Neutrophil (primary cell): ENCODE data around the gene SHQ1.

Experiments used
- H3K27ac ChIP-seq: fragments of 200-600 bp; sonication (generic); 2 replicates; pipeline ENCODE4 v1.5.1; 2016; ENCODE audit warnings: mild to moderate bottlenecking, moderate library complexity
- H3K27me3 ChIP-seq: fragments of 200-600 bp; sonication (generic); 2 replicates; pipeline ENCODE4 v1.6.0; 2016; ENCODE audit warnings: mild to moderate bottlenecking
- H3K36me3 ChIP-seq: fragments of 200-600 bp; sonication (generic); 2 replicates; pipeline ENCODE4 v1.5.1; 2017
- H3K4me1 ChIP-seq, 2 experiments: fragments of 200-600 bp in 1 of 2; sonication (generic) in 1 of 2; 1 replicate in 1 of 2; 2 replicates in 1 of 2; pipeline versions ENCODE4 v1.5.1 to v1.6.1; 2013 to 2016; ENCODE audit warnings: low read depth in 1 of 2, low read length in 1 of 2, mild to moderate bottlenecking in 1 of 2, moderate library complexity in 1 of 2; ENCODE audit not compliant: control insufficient read depth in 1 of 2, insufficient read depth in 1 of 2
- H3K4me3 ChIP-seq, 2 experiments: fragments of 200-600 bp in 1 of 2; sonication (generic) in 1 of 2; 1 replicate in 1 of 2; 2 replicates in 1 of 2; pipeline ENCODE4 v1.5.1; 2013 to 2016; ENCODE audit warnings: low read depth in 1 of 2, low read length in 1 of 2, mild to moderate bottlenecking in 1 of 2, moderate library complexity in 1 of 2
- H3K9me3 ChIP-seq: fragments of 200-600 bp; sonication (generic); 2 replicates; pipeline ENCODE4 v1.5.1; 2016
- CTCF ChIP-seq: fragments of 200-600 bp; sonication (generic); IDR thresholded peaks from 2 replicates; pipeline ENCODE4 v1.5.1; 2016; ENCODE audit warnings: antibody characterized with exemption

The SHQ1 gene

GRCh38 chr3:72847751-72848702, at the start of gene SHQ1:
Gene SHQ1 (minus strand): TSS chr3:72848445. CDS start chr3:72848340, 105 bp downstream.
- Histone ChIP-seq H3K27ac (peak within 1 kb of the TSS; percentile 61), H3K9me3 (no peaks in the 10 kb centered on the region), H3K4me3 (peak within 1 kb of the TSS; percentile 72 to 95), H3K27me3 (no peaks in the 10 kb centered on the region), H3K4me1 (peaks cover 34 to 38% of the 10 kb centered on the region in 2 experiments), H3K36me3 (no peaks in the 10 kb centered on the region)
- peak; percentile 17 for TF ChIP-seq CTCF

- H3K4me3 ChIP-seq, result no peak overlapping the region
- no peak overlapping the region for H3K27ac ChIP-seq
- H3K9me3 ChIP-seq, result no peaks in the 10 kb centered on the region
- H3K4me1 ChIP-seq, result peaks cover 17 to 19% of the 10 kb centered on the region in 2 experiments
- TF ChIP-seq CTCF, result no peak
- no peaks in the 10 kb centered on the region for H3K36me3 ChIP-seq
- no peaks in the 10 kb centered on the region for H3K27me3 ChIP-seq
Observed at GRCh38 chr3:72897758-72898007, 49.4 kb upstream of the SHQ1 start.

- H3K4me3 ChIP-seq, result no peak overlapping the region
- H3K36me3 ChIP-seq, result no peaks in the 10 kb centered on the region
- peaks cover 20 to 24% of the 10 kb centered on the region in 2 experiments for H3K4me1 ChIP-seq
- H3K9me3 ChIP-seq, result no peaks in the 10 kb centered on the region
- no peaks in the 10 kb centered on the region for H3K27me3 ChIP-seq
- no peak overlapping the region for H3K27ac ChIP-seq
- no peak for TF ChIP-seq CTCF
Observed at GRCh38 chr3:72896996-72897757, 48.9 kb upstream of the SHQ1 start.

GRCh38 chr3:72894976-72895552, 46.8 kb upstream of the SHQ1 start:
- TF ChIP-seq CTCF, result no peak
- Histone ChIP-seq H3K27ac (peak overlapping the region; percentile 73), H3K4me3 (peak overlapping the region; percentile 33 to 35), H3K27me3 (no peaks in the 10 kb centered on the region), H3K9me3 (no peaks in the 10 kb centered on the region), H3K36me3 (no peaks in the 10 kb centered on the region), H3K4me1 (peaks cover 20 to 28% of the 10 kb centered on the region in 2 experiments)

- no peak overlapping the region for H3K4me3 ChIP-seq
- H3K9me3 ChIP-seq, result no peaks in the 10 kb centered on the region
- no peak overlapping the region for H3K27ac ChIP-seq
- no peaks in the 10 kb centered on the region for H3K36me3 ChIP-seq
- TF ChIP-seq CTCF, result no peak
- H3K4me1 ChIP-seq, result peaks cover 25 to 36% of the 10 kb centered on the region in 2 experiments
- H3K27me3 ChIP-seq, result peaks cover 12% of the 10 kb centered on the region
Observed at GRCh38 chr3:72892870-72893269, 44.6 kb upstream of the SHQ1 start.
